Mesendoderm (in vitro differentiated cells): ENCODE measurements around the gene PCSK5.

Experiments
- DNase-seq: peaks from one replicate; pipeline ENCODE4 v3.0.0; 2013
- H2AK5ac ChIP-seq: 2 replicates; pipeline ENCODE4 v1.6.1; 2013; ENCODE audit warnings: low read length, inconsistent platforms
- H2BK120ac ChIP-seq: 2 replicates; pipeline ENCODE4 v1.6.1; 2013; ENCODE audit warnings: low read depth, mild to moderate bottlenecking, low read length, moderate library complexity, mixed read lengths
- H2BK15ac ChIP-seq: replicated peaks from 2 replicates; pipeline ENCODE4 v1.6.1; 2013; ENCODE audit warnings: low read depth, mild to moderate bottlenecking, moderate library complexity
- H2BK5ac ChIP-seq: 2 replicates; pipeline ENCODE4 v1.6.1; 2013; ENCODE audit warnings: low read length, inconsistent platforms
- H3K18ac ChIP-seq: 2 replicates; pipeline ENCODE4 v1.6.1; 2013; ENCODE audit warnings: mild to moderate bottlenecking, low read length, mixed read lengths
- H3K23ac ChIP-seq: one replicate; pipeline ENCODE4 v1.6.1; 2013; ENCODE audit warnings: low read length
- H3K27ac ChIP-seq: 2 replicates; pipeline ENCODE4 v1.5.1; 2013; ENCODE audit warnings: low read depth, mild to moderate bottlenecking, inconsistent platforms, low read length, moderate library complexity
- H3K27me3 ChIP-seq: 2 replicates; pipeline ENCODE4 v1.6.1; 2013; ENCODE audit warnings: low read length, control low read depth, mild to moderate bottlenecking, inconsistent platforms; ENCODE audit not compliant: insufficient read depth, poor library complexity
- H3K36me3 ChIP-seq: 2 replicates; pipeline ENCODE4 v1.6.1; 2013; ENCODE audit warnings: low read length, inconsistent platforms; ENCODE audit not compliant: control insufficient read depth, insufficient read depth
- H3K4ac ChIP-seq: one replicate; pipeline ENCODE4 v1.6.1; 2013; ENCODE audit warnings: low read depth, mild to moderate bottlenecking, low read length, moderate library complexity
- H3K4me1 ChIP-seq: 2 replicates; pipeline ENCODE4 v1.6.1; 2013; ENCODE audit warnings: low read depth, low read length, inconsistent platforms; ENCODE audit not compliant: control insufficient read depth
- H3K4me2 ChIP-seq: 2 replicates; pipeline ENCODE4 v1.6.1; 2013; ENCODE audit warnings: low read length
- H3K4me3 ChIP-seq: 2 replicates; pipeline ENCODE4 v1.5.1; 2013; ENCODE audit warnings: mild to moderate bottlenecking, low read length
- H3K56ac ChIP-seq: one replicate; pipeline ENCODE4 v1.6.1; 2013; ENCODE audit warnings: low read length
- H3K79me1 ChIP-seq: 2 replicates; pipeline ENCODE4 v1.6.1; 2013; ENCODE audit warnings: low read length, inconsistent platforms
- H3K79me2 ChIP-seq: 2 replicates; pipeline ENCODE4 v1.6.1; 2013; ENCODE audit warnings: mild to moderate bottlenecking, low read length; ENCODE audit not compliant: control insufficient read depth, insufficient read depth
- H3K9ac ChIP-seq: 2 replicates; pipeline ENCODE4 v1.6.1; 2013; ENCODE audit warnings: low read length, inconsistent platforms
- H4K5ac ChIP-seq: one replicate; pipeline ENCODE4 v1.6.1; 2013; ENCODE audit warnings: low read length
- H4K8ac ChIP-seq: one replicate; pipeline ENCODE4 v1.6.1; 2013; ENCODE audit warnings: low read depth, mild to moderate bottlenecking, control low read depth, low read length, moderate library complexity
- WGBS: extraction: QIAGEN DNeasy Blood & Tissue Kit; methylation state at CpG from one replicate; pipeline ENCODE4 v1.1.7; 2013; ENCODE audit warnings: low lambda C conversion rate, missing lambda C conversion rate; ENCODE audit not compliant: insufficient coverage; ENCODE audit errors: extremely low coverage; 5-methylcytosine and 5-hydroxymethylcytosine counted together

The PCSK5 gene

DNA sequence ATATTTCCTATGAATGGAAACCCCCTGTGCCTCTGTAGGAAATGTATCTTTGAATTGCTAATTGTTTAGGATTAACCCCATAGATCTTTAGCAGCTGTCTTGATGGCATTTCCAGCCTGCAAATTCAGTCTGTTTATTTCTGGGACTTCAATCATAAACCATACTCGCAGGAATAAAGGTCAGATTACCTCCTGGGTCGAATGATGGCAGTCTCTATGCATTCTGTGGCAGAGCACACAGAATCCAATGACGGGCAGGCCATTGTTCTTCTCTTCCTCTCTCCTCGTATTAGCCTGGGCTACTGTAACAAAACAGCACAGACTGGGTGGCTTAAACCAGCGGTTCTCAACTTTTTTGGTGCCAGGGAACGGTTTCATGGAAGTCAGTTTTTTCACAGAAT, 199.9 kb downstream of the PCSK5 start:
- no peak overlapping the region for H3K23ac ChIP-seq
- H3K27me3 ChIP-seq: no peaks in the 10 kb centered on the region
- no peak overlapping the region for H2AK5ac ChIP-seq
- H3K27ac ChIP-seq: no peak overlapping the region
- H2BK15ac ChIP-seq: no peak overlapping the region
- no peak overlapping the region for H2BK5ac ChIP-seq
- H3K79me1 ChIP-seq: no peaks in the 10 kb centered on the region
- no CpG with 5 or more reads among the region's 6 CpGs for WGBS
- H3K56ac ChIP-seq: no peak overlapping the region
- no peak overlapping the region for H4K5ac ChIP-seq
- H3K4me3 ChIP-seq: no peak overlapping the region
- H3K79me2 ChIP-seq: no peaks in the 10 kb centered on the region
- no peak overlapping the region for H3K9ac ChIP-seq
- H3K4me1 ChIP-seq: no peaks in the 10 kb centered on the region
- no peak for DNase-seq
- H2BK120ac ChIP-seq: no peak overlapping the region
- H3K18ac ChIP-seq: no peak overlapping the region
- H3K36me3 ChIP-seq: no peaks in the 10 kb centered on the region
- H4K8ac ChIP-seq: no peak overlapping the region
- H3K4me2 ChIP-seq: no peak overlapping the region
- H3K4ac ChIP-seq: no peak overlapping the region

DNA sequence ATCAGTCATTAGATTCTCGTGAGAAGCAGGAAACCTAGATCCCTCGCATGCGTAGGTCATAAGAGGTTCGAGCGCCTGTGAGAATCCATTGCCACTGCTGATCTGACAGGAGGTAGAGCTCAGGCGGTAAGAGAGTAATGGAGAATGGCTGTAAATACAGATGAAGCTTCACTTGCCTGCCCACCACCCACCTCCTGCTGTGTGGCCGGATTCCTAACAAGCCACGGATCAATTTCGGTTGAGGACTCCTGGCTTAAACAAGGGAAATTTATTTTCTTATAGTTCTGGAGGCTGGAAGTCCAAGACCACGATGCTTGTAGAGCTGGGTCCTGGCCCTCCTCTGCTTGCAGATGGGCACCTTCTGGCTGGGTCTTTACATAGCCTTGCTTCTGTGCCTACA, 200.4 kb downstream of the PCSK5 start:
- H3K4me2 ChIP-seq: no peak overlapping the region
- no CpG with 5 or more reads among the region's 10 CpGs for WGBS
- H3K18ac ChIP-seq: no peak overlapping the region
- no peak overlapping the region for H4K8ac ChIP-seq
- no peak overlapping the region for H2AK5ac ChIP-seq
- H2BK120ac ChIP-seq: no peak overlapping the region
- no peak overlapping the region for H3K4me3 ChIP-seq
- no peak overlapping the region for H2BK15ac ChIP-seq
- peak; percentile 22 for DNase-seq
- H2BK5ac ChIP-seq: no peak overlapping the region
- no peak overlapping the region for H4K5ac ChIP-seq
- no peak overlapping the region for H3K9ac ChIP-seq
- H3K56ac ChIP-seq: no peak overlapping the region
- H3K23ac ChIP-seq: no peak overlapping the region
- H3K79me1 ChIP-seq: no peaks in the 10 kb centered on the region
- H3K79me2 ChIP-seq: no peaks in the 10 kb centered on the region
- no peaks in the 10 kb centered on the region for H3K27me3 ChIP-seq
- no peak overlapping the region for H3K27ac ChIP-seq
- no peaks in the 10 kb centered on the region for H3K36me3 ChIP-seq
- no peak overlapping the region for H3K4ac ChIP-seq
- H3K4me1 ChIP-seq: no peaks in the 10 kb centered on the region

DNA sequence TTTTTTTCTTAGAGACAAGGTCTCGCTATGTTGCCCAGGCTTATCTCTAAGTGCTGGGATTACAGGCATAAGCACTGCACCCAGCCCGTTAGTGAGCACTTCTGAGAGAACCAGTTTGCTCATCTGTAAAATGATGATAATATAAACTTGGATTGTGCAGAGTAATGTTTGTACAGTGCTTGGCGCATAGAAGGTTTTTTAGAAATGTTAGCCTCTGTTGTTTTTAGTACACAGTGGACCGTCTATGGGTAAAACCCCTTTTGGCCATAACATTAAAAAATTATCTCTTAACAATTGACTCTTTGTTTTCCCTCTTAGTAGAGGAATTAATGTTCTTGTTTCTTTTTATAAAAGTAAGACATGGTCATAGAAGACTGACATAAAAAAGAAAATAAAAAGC, 202.1 kb downstream of the PCSK5 start:
- H3K9ac ChIP-seq: no peak overlapping the region
- no peaks in the 10 kb centered on the region for H3K79me1 ChIP-seq
- no peak overlapping the region for H3K56ac ChIP-seq
- no peak overlapping the region for H3K4ac ChIP-seq
- H3K79me2 ChIP-seq: no peaks in the 10 kb centered on the region
- no CpG with 5 or more reads among the region's 4 CpGs for WGBS
- DNase-seq: no peak
- no peak overlapping the region for H3K4me3 ChIP-seq
- no peaks in the 10 kb centered on the region for H3K36me3 ChIP-seq
- H2BK5ac ChIP-seq: no peak overlapping the region
- no peak overlapping the region for H3K18ac ChIP-seq
- H3K23ac ChIP-seq: no peak overlapping the region
- no peak overlapping the region for H2AK5ac ChIP-seq
- H2BK120ac ChIP-seq: no peak overlapping the region
- H3K4me1 ChIP-seq: no peaks in the 10 kb centered on the region
- no peak overlapping the region for H4K5ac ChIP-seq
- no peaks in the 10 kb centered on the region for H3K27me3 ChIP-seq
- H3K4me2 ChIP-seq: no peak overlapping the region
- no peak overlapping the region for H4K8ac ChIP-seq
- no peak overlapping the region for H2BK15ac ChIP-seq
- H3K27ac ChIP-seq: no peak overlapping the region

DNA sequence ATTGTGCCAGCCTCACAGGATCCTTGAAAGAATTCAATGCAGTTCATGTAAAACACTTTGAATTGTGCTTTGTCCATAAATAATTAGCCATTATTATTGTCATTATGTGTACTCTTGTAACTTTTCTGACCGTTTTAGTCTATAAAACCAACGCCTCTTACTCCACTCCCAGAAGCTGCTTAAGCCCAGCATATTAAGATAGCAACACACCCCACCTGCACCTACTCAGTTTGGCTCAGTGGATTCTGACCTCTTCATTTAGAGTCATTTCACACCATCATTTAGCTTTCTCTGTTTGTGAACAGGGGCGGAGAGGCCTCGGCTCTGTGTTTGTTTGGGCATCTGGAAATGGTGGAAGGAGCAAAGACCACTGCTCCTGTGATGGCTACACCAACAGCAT, 205.1 kb downstream of the PCSK5 start:
- Histone ChIP-seq H2AK5ac (no peak overlapping the region), H3K79me1 (no peaks in the 10 kb centered on the region), H3K4me1 (no peaks in the 10 kb centered on the region), H2BK15ac (no peak overlapping the region), H2BK120ac (no peak overlapping the region), H3K9ac (no peak overlapping the region), H3K27ac (no peak overlapping the region), H3K23ac (no peak overlapping the region), H3K4me3 (no peak overlapping the region), H3K4me2 (no peak overlapping the region), H3K4ac (no peak overlapping the region), H2BK5ac (no peak overlapping the region), H3K79me2 (no peaks in the 10 kb centered on the region), H4K5ac (no peak overlapping the region), H3K56ac (no peak overlapping the region), H3K36me3 (no peaks in the 10 kb centered on the region), H3K27me3 (no peaks in the 10 kb centered on the region), H3K18ac (no peak overlapping the region), H4K8ac (no peak overlapping the region)
- DNase-seq: no peak
- no CpG with 5 or more reads among the region's 4 CpGs for WGBS

DNA sequence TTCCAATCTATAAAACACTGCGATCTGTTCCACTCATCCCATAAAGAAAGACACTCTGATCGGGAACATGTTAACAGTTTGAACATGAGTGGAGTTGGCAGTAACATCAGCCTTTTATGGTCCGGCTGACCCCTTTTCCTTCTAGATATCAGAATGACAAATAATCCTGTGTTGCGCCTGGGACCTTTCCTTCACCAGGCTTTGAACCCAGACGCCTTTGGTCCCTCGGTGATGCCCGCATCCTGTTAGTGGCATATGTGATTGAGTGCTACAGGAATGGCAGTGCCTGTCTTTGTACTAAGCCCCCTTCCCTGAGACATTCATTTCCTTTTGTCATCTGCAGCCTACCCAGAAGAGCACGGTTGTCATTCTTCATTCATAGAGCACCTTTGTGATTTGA, 209.0 kb downstream of the PCSK5 start:
- H4K5ac ChIP-seq: no peak overlapping the region
- H3K27ac ChIP-seq: no peak overlapping the region
- no peaks in the 10 kb centered on the region for H3K27me3 ChIP-seq
- H4K8ac ChIP-seq: no peak overlapping the region
- no peak overlapping the region for H2AK5ac ChIP-seq
- no peak overlapping the region for H3K4ac ChIP-seq
- H2BK120ac ChIP-seq: no peak overlapping the region
- H3K18ac ChIP-seq: no peak overlapping the region
- no peak overlapping the region for H3K23ac ChIP-seq
- H3K79me1 ChIP-seq: no peaks in the 10 kb centered on the region
- no peak for DNase-seq
- H3K4me2 ChIP-seq: no peak overlapping the region
- no CpG with 5 or more reads among the region's 8 CpGs for WGBS
- H2BK5ac ChIP-seq: no peak overlapping the region
- no peaks in the 10 kb centered on the region for H3K36me3 ChIP-seq
- no peaks in the 10 kb centered on the region for H3K4me1 ChIP-seq
- H3K4me3 ChIP-seq: no peak overlapping the region
- no peak overlapping the region for H3K9ac ChIP-seq
- H2BK15ac ChIP-seq: no peak overlapping the region
- no peaks in the 10 kb centered on the region for H3K79me2 ChIP-seq
- H3K56ac ChIP-seq: no peak overlapping the region

DNA sequence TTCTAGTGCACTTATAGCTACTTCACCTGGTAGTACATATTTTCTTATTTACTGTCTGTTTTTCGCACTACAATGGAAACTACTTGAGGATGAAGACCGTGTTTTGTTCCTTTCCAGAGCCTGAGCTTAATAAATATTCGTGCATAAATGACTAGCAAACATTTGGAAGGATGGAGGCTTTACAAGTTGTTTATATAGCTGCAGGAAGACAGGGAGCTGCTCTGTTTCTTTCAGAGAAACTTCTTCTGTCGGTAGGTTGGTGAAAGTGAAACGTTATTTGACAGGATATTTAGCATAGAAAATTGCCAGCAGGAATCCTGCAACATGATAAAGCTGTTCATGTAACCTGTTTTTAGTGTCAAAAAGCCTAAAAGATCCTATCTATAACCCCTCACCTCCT, 210.6 kb downstream of the PCSK5 start:
- WGBS: no CpG with 5 or more reads among the region's 5 CpGs
- DNase-seq: no peak

More for the DNA sequence above, 210.6 kb downstream of the PCSK5 start:
- H2BK120ac ChIP-seq: no peak overlapping the region
- H4K5ac ChIP-seq: no peak overlapping the region
- no peak overlapping the region for H3K18ac ChIP-seq
- H4K8ac ChIP-seq: no peak overlapping the region
- no peak overlapping the region for H3K23ac ChIP-seq
- no peaks in the 10 kb centered on the region for H3K4me1 ChIP-seq
- H2BK15ac ChIP-seq: no peak overlapping the region
- no peak overlapping the region for H3K4me3 ChIP-seq
- H3K4me2 ChIP-seq: no peak overlapping the region
- no peak overlapping the region for H2BK5ac ChIP-seq
- no peak overlapping the region for H3K27ac ChIP-seq
- no peak overlapping the region for H2AK5ac ChIP-seq
- no peaks in the 10 kb centered on the region for H3K27me3 ChIP-seq
- H3K79me1 ChIP-seq: no peaks in the 10 kb centered on the region
- H3K56ac ChIP-seq: no peak overlapping the region
- no peak overlapping the region for H3K9ac ChIP-seq
- no peaks in the 10 kb centered on the region for H3K79me2 ChIP-seq
- H3K4ac ChIP-seq: no peak overlapping the region
- H3K36me3 ChIP-seq: no peaks in the 10 kb centered on the region
